GM19023 (cell line): Measurements from ENCODE around the gene PMF1.
"Not testable (repeated sequence)": the region's sequence is repeated elsewhere in the genome, so short reads cannot be mapped to it uniquely, and the experiment has no call there.

Experiments
- ATAC-seq: cut with Tn5 transposase; IDR thresholded peaks from one replicate; pipeline ENCODE4 v1.9.1; 2021; ENCODE audit warnings: mild to moderate bottlenecking, moderate library complexity; ENCODE audit not compliant: unreplicated experiment

Gene PMF1

GRCh38 chr1:156212833-156213643, at the start of gene PMF1:
Gene PMF1 (plus strand): TSS chr1:156213007. CDS start chr1:156213016, 9 bp downstream.
- peak; percentile 90 for ATAC-seq

DNA sequence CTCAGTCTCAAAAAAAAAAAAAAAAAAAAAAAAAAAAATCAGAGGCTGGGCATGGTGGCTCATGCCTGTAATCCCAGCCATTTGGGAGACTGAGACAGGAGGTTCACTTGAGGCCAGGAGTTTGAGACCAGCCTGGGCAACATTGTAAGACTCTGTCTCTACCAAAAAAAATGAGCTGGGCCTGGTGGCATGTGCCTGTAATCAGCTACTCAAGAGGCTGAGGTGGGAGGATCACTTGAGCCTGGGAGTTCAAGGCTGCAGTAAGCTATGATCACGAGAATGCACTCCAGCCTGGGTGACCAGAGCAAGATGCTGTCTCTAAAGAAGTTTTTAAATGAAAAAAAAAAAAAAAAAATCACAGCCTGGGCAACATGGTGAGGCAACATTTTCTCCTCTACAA, 49.1 kb upstream of the PMF1 start:
- ATAC-seq: no peak

DNA sequence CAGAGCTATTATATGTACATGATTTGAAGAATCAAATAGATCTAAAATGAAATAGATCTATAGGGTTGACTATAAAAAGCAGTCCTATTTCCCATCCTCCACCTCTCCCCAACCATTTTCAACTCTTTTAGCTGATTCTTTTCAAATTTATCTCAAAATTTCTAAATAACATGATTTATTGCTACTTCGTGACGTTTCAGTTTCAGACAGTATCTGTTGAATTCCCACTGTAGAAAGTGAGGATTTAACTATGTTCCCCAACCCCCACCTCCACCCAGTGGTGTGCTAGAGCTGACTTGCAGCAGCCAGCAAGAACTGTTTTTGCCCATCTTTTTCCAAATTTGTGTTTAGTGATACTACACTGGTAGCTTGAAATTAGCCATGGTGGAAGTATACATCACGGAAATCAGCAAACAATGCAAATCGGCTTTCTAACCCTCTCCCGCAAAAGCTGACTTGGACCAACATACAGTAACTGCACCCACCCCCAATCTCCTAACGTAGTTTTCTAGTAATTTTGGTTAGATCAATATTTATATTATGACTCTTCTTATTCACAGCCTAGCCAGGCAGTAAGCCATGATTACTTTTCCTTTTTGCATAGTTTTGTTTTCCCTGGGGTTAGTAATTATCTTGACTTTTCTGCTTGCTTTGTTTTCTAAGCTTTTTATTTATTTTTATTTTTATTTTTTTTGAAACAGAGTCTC, 48.5 kb upstream of the PMF1 start:
- no peak for ATAC-seq

DNA sequence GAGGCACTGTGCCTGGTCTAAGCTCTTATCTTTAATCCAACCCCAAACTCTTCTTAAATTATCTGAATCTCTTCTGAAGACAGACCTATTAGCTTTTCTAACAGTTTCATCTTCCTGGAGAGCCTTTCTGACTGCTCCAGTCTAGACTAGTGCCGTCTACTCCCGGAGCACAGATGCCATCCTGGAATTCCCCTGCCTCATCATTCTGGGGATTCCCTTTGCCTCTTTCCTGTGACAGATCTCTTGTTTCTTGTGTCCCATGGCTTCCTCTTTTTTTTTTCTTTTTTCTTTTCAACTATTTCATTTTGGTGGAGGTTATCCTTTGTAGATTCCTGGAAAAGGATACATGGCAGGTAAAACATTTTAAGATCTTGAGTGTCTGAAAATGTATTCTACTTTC, 47.7 kb upstream of the PMF1 start:
- ATAC-seq: no peak

DNA sequence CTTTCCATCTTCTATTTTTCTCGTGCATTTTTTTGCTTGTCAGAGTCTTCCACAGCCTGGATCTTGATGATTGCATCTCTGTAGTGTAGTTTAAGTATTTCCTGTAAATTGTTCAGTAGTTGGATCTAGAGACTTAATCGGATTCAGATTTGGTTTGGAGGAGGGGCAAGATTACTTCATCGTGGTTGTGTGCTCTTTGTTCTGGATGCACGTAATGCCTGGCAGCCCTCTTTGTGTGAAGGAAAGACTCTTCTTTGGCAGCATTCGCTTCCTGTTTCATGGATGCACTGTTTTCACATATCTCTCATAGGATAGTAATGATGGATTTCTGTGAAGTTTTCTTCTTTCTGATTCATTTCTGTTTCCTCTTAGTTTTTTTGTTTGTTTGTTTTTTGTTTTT, 45.3 kb upstream of the PMF1 start:
- ATAC-seq: no peak

GRCh38 chr1:156172696-156173470, 39.9 kb upstream of the PMF1 start:
- no peak for ATAC-seq

- ATAC-seq: no peak
These were observed 36.1 kb upstream of the PMF1 start for GRCh38 chr1:156176610-156177210.

GRCh38 chr1:156177919-156178654, 34.7 kb upstream of the PMF1 start:
- no peak for ATAC-seq

- no peak for ATAC-seq
These were observed 32.3 kb upstream of the PMF1 start for GRCh38 chr1:156180471-156180870.

- ATAC-seq: not testable (repeated sequence)
These were observed 31.3 kb upstream of the PMF1 start for GRCh38 chr1:156181391-156181924.

DNA sequence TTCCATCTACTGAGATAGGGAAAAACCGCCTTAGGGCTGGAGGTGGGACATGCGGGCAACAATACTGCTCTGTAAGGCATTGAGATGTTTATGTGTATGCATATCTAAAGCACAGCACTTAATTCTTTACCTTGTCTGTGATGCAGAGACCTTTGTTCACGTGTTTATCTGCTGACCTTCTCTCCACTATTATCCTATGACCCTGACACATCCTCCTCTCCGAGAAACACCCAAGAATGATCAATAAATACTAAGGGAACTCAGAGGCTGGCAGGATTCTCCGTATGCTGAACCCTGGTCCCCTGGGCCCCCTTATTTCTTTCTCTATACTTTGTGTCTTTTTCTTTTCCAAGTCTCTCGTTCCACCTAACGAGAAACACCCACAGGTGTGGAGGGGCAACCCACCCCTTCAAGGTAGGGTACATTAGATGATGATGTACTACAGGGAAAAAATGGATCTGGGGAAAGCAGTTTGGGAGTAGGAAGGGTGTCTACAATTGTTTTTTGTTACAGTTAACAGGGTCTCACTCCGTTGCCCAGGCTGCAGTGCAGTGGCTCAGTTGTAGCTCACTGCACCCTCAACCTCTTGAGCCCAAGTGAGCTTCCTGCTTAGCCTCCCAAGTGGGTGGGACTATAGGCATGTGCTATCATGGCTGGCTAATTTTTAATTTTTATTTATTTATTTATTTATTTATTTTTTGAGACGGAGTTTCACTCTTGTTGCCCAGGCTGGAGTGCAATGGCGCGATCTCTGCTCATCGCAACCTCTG, 30.6 kb upstream of the PMF1 start:
- not testable (repeated sequence) for ATAC-seq

DNA sequence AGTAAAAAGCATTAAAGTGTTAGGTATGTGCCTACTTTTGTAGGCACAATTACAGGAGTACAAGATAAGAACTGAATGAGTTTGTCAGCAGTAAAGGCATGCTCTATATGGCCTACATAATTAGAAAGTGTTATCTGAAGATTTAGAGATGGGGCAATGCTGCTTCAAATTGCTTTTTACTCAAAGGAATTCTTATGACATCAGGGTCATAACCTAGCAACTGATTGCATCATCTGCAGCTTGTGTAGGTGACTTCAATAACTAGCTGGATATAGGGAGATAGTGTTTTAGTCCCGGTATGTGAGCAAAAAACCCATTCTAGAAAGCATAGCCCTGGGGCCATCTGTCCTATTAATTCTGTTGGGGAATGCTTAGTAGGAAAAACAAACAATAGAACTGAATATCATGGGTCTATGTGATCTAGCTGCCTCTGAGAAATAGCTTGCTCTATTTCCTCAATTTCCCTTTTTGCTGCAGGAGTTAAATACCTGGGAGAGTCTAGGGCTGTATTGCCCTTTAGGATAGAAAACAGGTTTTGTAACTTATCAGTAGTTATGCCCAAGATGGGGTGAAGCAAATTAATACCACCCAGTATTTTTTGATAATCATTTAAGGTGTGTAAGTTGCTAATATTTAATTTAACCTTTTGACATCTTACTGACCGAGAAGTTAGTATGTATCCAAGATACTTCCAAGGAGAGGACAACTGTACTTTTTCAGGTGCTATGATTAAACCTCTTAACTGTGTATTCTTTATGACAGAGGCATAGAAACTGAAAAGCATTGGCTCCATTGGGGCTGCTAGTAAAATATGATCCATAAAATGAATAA, 26.2 kb upstream of the PMF1 start:
- ATAC-seq: not testable (repeated sequence)

DNA sequence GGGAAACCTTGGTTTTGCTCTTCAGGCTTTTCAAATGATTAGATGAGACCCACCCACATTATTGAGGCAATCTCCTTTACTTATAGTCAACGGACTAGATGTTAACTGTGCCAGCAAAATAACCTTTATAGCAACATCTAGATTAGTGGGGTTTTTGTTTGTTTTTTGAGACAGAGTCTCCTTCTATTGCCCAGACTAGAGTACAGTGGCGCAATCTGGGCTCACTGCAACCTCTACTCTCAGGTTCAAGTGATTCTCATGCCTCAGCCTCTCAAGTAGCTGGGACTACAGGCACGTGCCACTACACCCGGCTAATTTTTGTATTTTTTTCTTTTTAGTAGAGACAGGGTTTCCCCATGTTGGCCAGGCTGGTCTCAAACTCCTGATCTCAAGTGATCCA, 22.5 kb upstream of the PMF1 start:
- not testable (repeated sequence) for ATAC-seq

DNA sequence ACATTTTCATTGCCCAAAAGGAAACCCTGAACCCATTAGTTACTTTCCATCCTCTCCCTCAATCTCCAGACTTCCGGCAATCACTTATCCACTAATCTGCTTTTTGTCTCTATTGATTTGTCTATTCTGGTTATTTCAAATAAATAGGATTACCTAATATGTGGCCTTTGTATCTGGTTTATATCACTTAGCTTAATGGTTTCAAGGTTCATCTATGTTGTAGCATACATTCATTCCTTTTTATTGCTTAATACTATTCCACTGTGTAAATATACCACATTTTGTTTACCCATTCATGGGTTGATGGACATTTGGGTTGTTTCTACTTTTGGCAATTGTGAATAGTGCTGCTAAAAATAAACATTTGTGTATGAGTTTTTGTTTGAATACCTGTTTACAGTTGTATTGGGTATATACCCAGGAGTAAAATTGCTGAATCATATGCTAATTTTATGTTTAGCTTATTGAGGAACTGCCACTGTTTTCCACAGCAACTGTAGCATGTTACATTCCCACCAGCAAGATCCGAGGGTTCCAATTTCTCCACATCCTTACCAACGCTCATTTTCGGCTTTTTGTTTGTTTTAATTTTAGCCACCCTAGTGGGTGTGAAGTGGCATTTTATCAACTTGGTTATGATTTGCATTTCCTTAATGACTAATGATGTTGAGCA, 21.4 kb upstream of the PMF1 start:
- no peak for ATAC-seq

DNA sequence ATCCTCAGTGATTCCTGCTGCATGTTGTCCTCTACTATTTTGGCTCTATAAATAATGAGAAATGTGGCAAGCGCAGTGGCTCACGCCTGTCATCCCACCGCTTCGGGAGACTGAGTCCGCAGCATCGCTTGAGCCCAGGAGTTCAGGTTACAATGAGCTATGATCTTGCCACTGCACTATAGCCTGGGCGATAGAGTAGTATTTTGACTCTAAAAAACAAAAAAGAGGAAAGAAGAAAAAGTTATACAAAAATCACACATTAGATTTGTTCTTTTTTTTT, 19.7 kb upstream of the PMF1 start:
- no peak for ATAC-seq

GRCh38 chr1:156193488-156194299, 19.1 kb upstream of the PMF1 start, which contains the start of gene SLC25A44:
Gene SLC25A44 (plus strand): TSS chr1:156194104. CDS start chr1:156199848, 5,744 bp downstream.
- ATAC-seq: peak; percentile 97

DNA sequence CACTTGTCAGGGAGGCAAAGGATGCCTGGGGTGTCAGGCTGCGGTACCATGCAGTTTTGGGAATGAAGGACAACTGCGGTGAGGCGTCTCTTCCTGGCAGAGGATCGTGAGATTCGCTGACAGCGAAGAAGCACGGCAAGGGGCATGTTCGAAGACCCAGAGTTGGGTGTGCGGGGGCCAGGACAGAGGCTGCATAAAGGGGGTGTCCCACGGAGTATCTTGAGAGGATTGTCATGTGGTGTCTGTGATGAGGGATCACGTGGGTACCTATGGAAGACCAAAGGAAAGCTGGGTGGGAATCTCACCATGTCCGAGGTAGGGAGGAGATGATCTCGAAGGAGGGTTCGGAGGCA, 18.5 kb upstream of the PMF1 start:
- ATAC-seq: no peak
